ENCODE measurements around the gene ARAF.
"Not testable (repeated sequence)": the region's sequence is repeated elsewhere in the genome, so short reads cannot be mapped to it uniquely, and the experiment has no call there.

The ARAF gene

GRCh38 chrX:47560934-47561658, at the start of gene ARAF:
Gene ARAF, plus strand, starts transcription at chrX:47561205. Its CDS starts 1,763 bp downstream, at chrX:47562968.
- peak within 1 kb of the TSS; percentile 84 for H3K27ac ChIP-seq

GRCh38 chrX:47512383-47512782, 48.6 kb upstream of the ARAF start:
- H3K27ac ChIP-seq = not testable (repeated sequence)

More at GRCh38 chrX:47560934-47561658, at the start of gene ARAF:
- TF ChIP-seq CTCF (IDR thresholded peaks at IDR 0.05) (no peak), ZFX (IDR thresholded peaks at IDR 0.05; ENCODE audit: borderline replicate concordance) (no peak)

GRCh38 chrX:47513034-47513965, 47.7 kb upstream of the ARAF start:
- not testable (repeated sequence) for H3K27ac ChIP-seq

GRCh38 chrX:47514533-47515235, 46.3 kb upstream of the ARAF start:
- H3K27ac ChIP-seq = no peak overlapping the region
- TF ChIP-seq ZFX (IDR thresholded peaks at IDR 0.05; ENCODE audit: borderline replicate concordance) = no peak
- no peak for TF ChIP-seq CTCF (IDR thresholded peaks at IDR 0.05)

GRCh38 chrX:47515941-47516665, 44.9 kb upstream of the ARAF start:
- H3K27ac ChIP-seq = no peak overlapping the region
- TF ChIP-seq CTCF (IDR thresholded peaks at IDR 0.05) (no peak), ZFX (IDR thresholded peaks at IDR 0.05; ENCODE audit: borderline replicate concordance) (no peak)

GRCh38 chrX:47518144-47518543, 42.9 kb upstream of the ARAF start:
- H3K27ac ChIP-seq = no peak overlapping the region
- TF ChIP-seq CTCF (IDR thresholded peaks at IDR 0.05) (no peak), ZFX (IDR thresholded peaks at IDR 0.05; ENCODE audit: borderline replicate concordance) (no peak)

- TF ChIP-seq CTCF (IDR thresholded peaks at IDR 0.05) (peak; percentile 79), ZFX (IDR thresholded peaks at IDR 0.05; ENCODE audit: borderline replicate concordance) (no peak)
- H3K27ac ChIP-seq = no peak overlapping the region
Observed at GRCh38 chrX:47523297-47523696, 37.7 kb upstream of the ARAF start.

Data from 22Rv1 (cell line).